ENCODE measurements around the gene MIOS.
A peak's percentile ranks its signal among the peaks of the same experiment; 100 is the strongest.

MIOS gene

GRCh38 chr7:7584653-7585052, 18.0 kb downstream of the MIOS start:
- no peak for DNase-seq

GRCh38 chr7:7585241-7585928, 18.7 kb downstream of the MIOS start:
- DNase-seq, result no peak

GRCh38 chr7:7595451-7595850, 28.8 kb downstream of the MIOS start:
- DNase-seq, result peak; percentile 61

GRCh38 chr7:7596176-7596575, 29.5 kb downstream of the MIOS start:
- DNase-seq, result peak; percentile 85

- DNase-seq, result no peak
Observed at GRCh38 chr7:7607010-7607409, 40.3 kb downstream of the MIOS start.

GRCh38 chr7:7609330-7609729, 42.6 kb downstream of the MIOS start:
- no peak for DNase-seq

GRCh38 chr7:7612519-7612918, 45.8 kb downstream of the MIOS start:
- DNase-seq, result no peak

- DNase-seq, result no peak
Observed at GRCh38 chr7:7613210-7613609, 46.5 kb downstream of the MIOS start.

GRCh38 chr7:7614018-7614741, 47.5 kb downstream of the MIOS start:
- DNase-seq, result no peak

GRCh38 chr7:7617550-7617949, 50.9 kb downstream of the MIOS start:
- DNase-seq, result no peak

- no peak for DNase-seq
Observed at GRCh38 chr7:7618410-7618809, 51.7 kb downstream of the MIOS start.

- DNase-seq, result peak; percentile 13
Observed at GRCh38 chr7:7620236-7620635, 53.6 kb downstream of the MIOS start.

GRCh38 chr7:7620644-7621210, 54.0 kb downstream of the MIOS start:
- DNase-seq, result no peak

- DNase-seq, result no peak
Observed at GRCh38 chr7:7628476-7628875, 61.8 kb downstream of the MIOS start.

- DNase-seq, result no peak
Observed at GRCh38 chr7:7630626-7631329, 64.1 kb downstream of the MIOS start.

- no peak for DNase-seq
Observed at GRCh38 chr7:7639421-7639820, 72.7 kb downstream of the MIOS start.

GRCh38 chr7:7639847-7640220, 73.2 kb downstream of the MIOS start:
- peak; percentile 7 for DNase-seq

GRCh38 chr7:7640221-7641128, 73.8 kb downstream of the MIOS start, which contains the start of gene UMAD1:
UMAD1 (plus strand) TSS chr7:7640752; CDS start chr7:7673372, 32,620 bp downstream.
- DNase-seq, result peak; percentile 99

- DNase-seq, result no peak
Observed at GRCh38 chr7:7641129-7641663, 74.5 kb downstream of the MIOS start.

GRCh38 chr7:7642081-7642480, 75.4 kb downstream of the MIOS start:
- DNase-seq, result no peak

- no peak for DNase-seq
Observed at GRCh38 chr7:7647495-7648036, 80.9 kb downstream of the MIOS start.

- DNase-seq, result no peak
Observed at GRCh38 chr7:7650682-7651206, 84.1 kb downstream of the MIOS start.

All from inflammatory macrophage treated with lipopolysaccharide for 4 hours (primary cell).